ENCODE measurements around the gene LZTS2. TPM values are rescaled to one million over a fixed set of nuclear protein-coding genes. Genes with fewer than 3 reads are reported as not detected.

LZTS2 gene
- total RNA-seq, 1 experiment from 2014 or later: 93.0 TPM

DNA sequence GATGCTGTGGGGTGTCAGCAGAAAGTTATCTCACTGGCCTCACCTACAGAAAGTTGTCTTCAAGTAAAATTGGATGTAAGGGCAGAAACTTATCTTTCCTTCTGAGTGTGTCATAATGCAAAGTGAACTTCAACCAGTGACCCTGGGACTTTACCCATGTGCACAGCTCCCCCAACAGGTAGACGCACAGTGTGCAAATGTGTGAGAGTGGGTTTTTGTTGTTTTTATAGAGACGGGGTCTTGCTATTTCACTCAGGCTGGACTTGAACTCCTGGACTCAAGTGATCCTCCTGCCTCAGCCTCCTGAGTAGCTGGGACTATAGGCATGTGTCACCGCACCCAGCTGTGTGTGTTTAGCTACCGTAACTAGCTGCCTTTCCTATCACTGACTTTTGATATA, 55.8 kb downstream of the LZTS2 start:
- ChIA-PET CTCF (interaction anchor here (1.2 to 1.7 kb wide), 9 partner anchors 9 to 726 kb away, joined by 3 to 14 read pairs (median 10); no protein-coding TSS in a partner anchor), RAD21 (ENCODE audit: low non-redundant PET in 1 of 2, low total read pairs in 2 of 2, uncharacterized antibody in 2 of 2, unreplicated experiment in 2 of 2) (no interaction called here), POLR2A (interaction anchor here (1.0 kb wide), 1 partner anchor 12 kb away, joined by 7 read pairs; no protein-coding TSS in a partner anchor)
- intact Hi-C loops (cut with micrococcal nuclease): no loop called here
- BruUV-seq (replicated peaks): no TSS peak
- no peak for TF ChIP-seq YY1 (IDR thresholded peaks at IDR 0.05; ENCODE audit: extremely low read depth, insufficient replicate concordance, low read depth, low read length)
- TF ChIP-seq SRF (IDR thresholded peaks at IDR 0.05; ENCODE audit: low read depth): no peak
- TF ChIP-seq, protein P1, sequence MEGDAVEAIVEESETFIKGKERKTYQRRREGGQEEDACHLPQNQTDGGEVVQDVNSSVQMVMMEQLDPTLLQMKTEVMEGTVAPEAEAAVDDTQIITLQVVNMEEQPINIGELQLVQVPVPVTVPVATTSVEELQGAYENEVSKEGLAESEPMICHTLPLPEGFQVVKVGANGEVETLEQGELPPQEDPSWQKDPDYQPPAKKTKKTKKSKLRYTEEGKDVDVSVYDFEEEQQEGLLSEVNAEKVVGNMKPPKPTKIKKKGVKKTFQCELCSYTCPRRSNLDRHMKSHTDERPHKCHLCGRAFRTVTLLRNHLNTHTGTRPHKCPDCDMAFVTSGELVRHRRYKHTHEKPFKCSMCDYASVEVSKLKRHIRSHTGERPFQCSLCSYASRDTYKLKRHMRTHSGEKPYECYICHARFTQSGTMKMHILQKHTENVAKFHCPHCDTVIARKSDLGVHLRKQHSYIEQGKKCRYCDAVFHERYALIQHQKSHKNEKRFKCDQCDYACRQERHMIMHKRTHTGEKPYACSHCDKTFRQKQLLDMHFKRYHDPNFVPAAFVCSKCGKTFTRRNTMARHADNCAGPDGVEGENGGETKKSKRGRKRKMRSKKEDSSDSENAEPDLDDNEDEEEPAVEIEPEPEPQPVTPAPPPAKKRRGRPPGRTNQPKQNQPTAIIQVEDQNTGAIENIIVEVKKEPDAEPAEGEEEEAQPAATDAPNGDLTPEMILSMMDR (IDR thresholded peaks at IDR 0.05 in 2 of 3, conservative IDR thresholded peaks at IDR 0.05 in 1 of 3; ENCODE audit: borderline replicate concordance in 1 of 3, insufficient read depth in 1 of 3, low read depth in 2 of 3, low read length in 2 of 3): peak in 2 of 3 experiments; percentile 57 to 58; a peak in 4 of 6 replicates
- Histone ChIP-seq H3K27ac (ENCODE audit: low read depth, low read length) (no peak overlapping the region), H3K9me2 (ENCODE audit: insufficient read depth) (no peaks in the 10 kb centered on the region), H3K4me1 (ENCODE audit: control insufficient read depth in 1 of 2, insufficient read depth in 2 of 2, low read length in 2 of 2) (peaks cover 24 to 37% of the 10 kb centered on the region in 2 experiments), H2AFZ (ENCODE audit: low read depth, low read length, poor library complexity, severe bottlenecking) (no peak overlapping the region), H4K20me1 (ENCODE audit: insufficient read depth) (no peaks in the 10 kb centered on the region), H3K4me3 (replicated peaks in 1 of 2; ENCODE audit: low read depth in 1 of 2, low read length in 2 of 2) (no peak overlapping the region), H3K27me3 (ENCODE audit: insufficient read depth, low read length) (no peaks in the 10 kb centered on the region), H3K9ac (ENCODE audit: low read length) (no peak overlapping the region), H3K79me2 (ENCODE audit: insufficient read depth, low read length) (peaks cover 90% of the 10 kb centered on the region), H3K36me3 (ENCODE audit: control insufficient read depth in 1 of 2, insufficient read depth in 2 of 2, low read length in 2 of 2) (peaks cover 9 to 30% of the 10 kb centered on the region in 2 experiments; a peak in 3 of 4 replicates), H3K4me2 (ENCODE audit: low read length) (no peak overlapping the region), H3K9me3 (ENCODE audit: control insufficient read depth in 1 of 2, insufficient read depth in 1 of 2, low read depth in 1 of 2, low read length in 2 of 2) (no peaks in the 10 kb centered on the region)
- no peak for DNase-seq (ENCODE audit: low read depth, low spot score)
- ATAC-seq: no peak

DNA sequence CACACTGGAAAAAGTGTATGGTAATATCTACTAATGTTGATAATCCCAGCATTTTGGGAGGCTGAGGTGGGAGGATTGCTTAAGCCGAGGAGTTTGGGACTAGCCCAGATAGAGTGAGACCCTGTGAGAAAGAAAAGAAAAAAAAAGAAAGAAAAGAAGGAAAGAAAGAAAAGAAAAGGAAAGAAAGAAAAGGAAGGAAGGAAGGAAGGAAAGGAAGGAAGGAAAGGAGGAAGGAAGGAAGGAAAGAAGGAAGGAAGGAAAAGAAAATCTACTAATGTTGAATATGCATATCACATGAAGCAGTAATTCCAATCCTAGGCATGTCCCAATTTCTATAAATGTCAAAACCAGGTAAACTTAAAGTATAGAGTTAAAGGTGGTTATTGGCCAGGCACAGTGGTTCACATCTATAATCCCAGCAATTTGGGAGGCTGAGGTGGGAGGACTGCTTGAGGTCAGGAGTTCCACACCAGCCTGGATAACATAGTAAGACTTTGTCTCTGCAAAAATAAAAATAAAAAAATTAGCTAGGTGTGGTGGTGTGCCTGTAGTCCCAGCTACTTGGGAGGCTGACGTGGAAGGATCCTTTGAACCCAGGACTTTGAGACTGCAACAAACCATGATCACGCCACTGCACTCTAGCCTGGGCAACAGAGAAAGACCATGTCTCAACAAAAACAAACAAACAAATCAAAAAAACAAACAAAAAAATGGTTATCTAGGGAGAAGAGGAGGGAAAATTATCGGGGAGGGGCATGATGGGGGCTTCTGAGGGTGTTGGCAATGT, 57.0 kb downstream of the LZTS2 start:
- no peak overlapping the region for H2AFZ ChIP-seq (ENCODE audit: low read depth, low read length, poor library complexity, severe bottlenecking)
- no peak overlapping the region for H3K27ac ChIP-seq (ENCODE audit: low read depth, low read length)
- ATAC-seq (no peak), DNase-seq (ENCODE audit: low read depth, low spot score) (no peak)
- H3K4me2 ChIP-seq (ENCODE audit: low read length): no peak overlapping the region
- H3K9ac ChIP-seq (ENCODE audit: low read length): no peak overlapping the region
- ChIA-PET POLR2A (interaction anchor here (0.6 to 1.6 kb wide), 2 partner anchors 9 to 83 kb away, joined by 3 to 4 read pairs; no protein-coding TSS in a partner anchor), RAD21 (ENCODE audit: low non-redundant PET in 1 of 2, low total read pairs in 2 of 2, uncharacterized antibody in 2 of 2, unreplicated experiment in 2 of 2) (no interaction called here), CTCF (interaction anchor here (1.2 to 3.1 kb wide), 7 partner anchors 10 to 725 kb away, joined by 4 to 32 read pairs (median 10); no protein-coding TSS in a partner anchor)
- H3K9me3 ChIP-seq (ENCODE audit: control insufficient read depth in 1 of 2, insufficient read depth in 1 of 2, low read depth in 1 of 2, low read length in 2 of 2): no peaks in the 10 kb centered on the region
- peaks cover 22 to 36% of the 10 kb centered on the region in 2 experiments for H3K4me1 ChIP-seq (ENCODE audit: control insufficient read depth in 1 of 2, insufficient read depth in 2 of 2, low read length in 2 of 2)
- peaks cover 85% of the 10 kb centered on the region for H3K79me2 ChIP-seq (ENCODE audit: insufficient read depth, low read length)
- H3K4me3 ChIP-seq (replicated peaks in 1 of 2; ENCODE audit: low read depth in 1 of 2, low read length in 2 of 2): no peak overlapping the region
- intact Hi-C loops (cut with micrococcal nuclease): no loop called here
- H4K20me1 ChIP-seq (ENCODE audit: insufficient read depth): no peaks in the 10 kb centered on the region
- no TSS peak for BruUV-seq (replicated peaks)
- H3K36me3 ChIP-seq (ENCODE audit: control insufficient read depth in 1 of 2, insufficient read depth in 2 of 2, low read length in 2 of 2): peaks cover 9 to 30% of the 10 kb centered on the region in 2 experiments; a peak in 3 of 4 replicates
- H3K9me2 ChIP-seq (ENCODE audit: insufficient read depth): no peaks in the 10 kb centered on the region
- H3K27me3 ChIP-seq (ENCODE audit: insufficient read depth, low read length): no peaks in the 10 kb centered on the region
- TF ChIP-seq, protein P2, sequence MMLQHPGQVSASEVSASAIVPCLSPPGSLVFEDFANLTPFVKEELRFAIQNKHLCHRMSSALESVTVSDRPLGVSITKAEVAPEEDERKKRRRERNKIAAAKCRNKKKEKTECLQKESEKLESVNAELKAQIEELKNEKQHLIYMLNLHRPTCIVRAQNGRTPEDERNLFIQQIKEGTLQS (IDR thresholded peaks at IDR 0.05): no peak
- TF ChIP-seq, protein P3, sequence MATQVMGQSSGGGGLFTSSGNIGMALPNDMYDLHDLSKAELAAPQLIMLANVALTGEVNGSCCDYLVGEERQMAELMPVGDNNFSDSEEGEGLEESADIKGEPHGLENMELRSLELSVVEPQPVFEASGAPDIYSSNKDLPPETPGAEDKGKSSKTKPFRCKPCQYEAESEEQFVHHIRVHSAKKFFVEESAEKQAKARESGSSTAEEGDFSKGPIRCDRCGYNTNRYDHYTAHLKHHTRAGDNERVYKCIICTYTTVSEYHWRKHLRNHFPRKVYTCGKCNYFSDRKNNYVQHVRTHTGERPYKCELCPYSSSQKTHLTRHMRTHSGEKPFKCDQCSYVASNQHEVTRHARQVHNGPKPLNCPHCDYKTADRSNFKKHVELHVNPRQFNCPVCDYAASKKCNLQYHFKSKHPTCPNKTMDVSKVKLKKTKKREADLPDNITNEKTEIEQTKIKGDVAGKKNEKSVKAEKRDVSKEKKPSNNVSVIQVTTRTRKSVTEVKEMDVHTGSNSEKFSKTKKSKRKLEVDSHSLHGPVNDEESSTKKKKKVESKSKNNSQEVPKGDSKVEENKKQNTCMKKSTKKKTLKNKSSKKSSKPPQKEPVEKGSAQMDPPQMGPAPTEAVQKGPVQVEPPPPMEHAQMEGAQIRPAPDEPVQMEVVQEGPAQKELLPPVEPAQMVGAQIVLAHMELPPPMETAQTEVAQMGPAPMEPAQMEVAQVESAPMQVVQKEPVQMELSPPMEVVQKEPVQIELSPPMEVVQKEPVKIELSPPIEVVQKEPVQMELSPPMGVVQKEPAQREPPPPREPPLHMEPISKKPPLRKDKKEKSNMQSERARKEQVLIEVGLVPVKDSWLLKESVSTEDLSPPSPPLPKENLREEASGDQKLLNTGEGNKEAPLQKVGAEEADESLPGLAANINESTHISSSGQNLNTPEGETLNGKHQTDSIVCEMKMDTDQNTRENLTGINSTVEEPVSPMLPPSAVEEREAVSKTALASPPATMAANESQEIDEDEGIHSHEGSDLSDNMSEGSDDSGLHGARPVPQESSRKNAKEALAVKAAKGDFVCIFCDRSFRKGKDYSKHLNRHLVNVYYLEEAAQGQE (IDR thresholded peaks at IDR 0.05; ENCODE audit: low read depth): no peak
- TF ChIP-seq, protein P4, sequence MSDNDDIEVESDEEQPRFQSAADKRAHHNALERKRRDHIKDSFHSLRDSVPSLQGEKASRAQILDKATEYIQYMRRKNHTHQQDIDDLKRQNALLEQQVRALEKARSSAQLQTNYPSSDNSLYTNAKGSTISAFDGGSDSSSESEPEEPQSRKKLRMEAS (IDR thresholded peaks at IDR 0.05): no peak
- TF ChIP-seq, protein P5, sequence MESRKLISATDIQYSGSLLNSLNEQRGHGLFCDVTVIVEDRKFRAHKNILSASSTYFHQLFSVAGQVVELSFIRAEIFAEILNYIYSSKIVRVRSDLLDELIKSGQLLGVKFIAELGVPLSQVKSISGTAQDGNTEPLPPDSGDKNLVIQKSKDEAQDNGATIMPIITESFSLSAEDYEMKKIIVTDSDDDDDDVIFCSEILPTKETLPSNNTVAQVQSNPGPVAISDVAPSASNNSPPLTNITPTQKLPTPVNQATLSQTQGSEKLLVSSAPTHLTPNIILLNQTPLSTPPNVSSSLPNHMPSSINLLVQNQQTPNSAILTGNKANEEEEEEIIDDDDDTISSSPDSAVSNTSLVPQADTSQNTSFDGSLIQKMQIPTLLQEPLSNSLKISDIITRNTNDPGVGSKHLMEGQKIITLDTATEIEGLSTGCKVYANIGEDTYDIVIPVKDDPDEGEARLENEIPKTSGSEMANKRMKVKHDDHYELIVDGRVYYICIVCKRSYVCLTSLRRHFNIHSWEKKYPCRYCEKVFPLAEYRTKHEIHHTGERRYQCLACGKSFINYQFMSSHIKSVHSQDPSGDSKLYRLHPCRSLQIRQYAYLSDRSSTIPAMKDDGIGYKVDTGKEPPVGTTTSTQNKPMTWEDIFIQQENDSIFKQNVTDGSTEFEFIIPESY (IDR thresholded peaks at IDR 0.05; ENCODE audit: extremely low read depth, insufficient replicate concordance, low read length): no peak
- no peak for TF ChIP-seq POLR2A (IDR thresholded peaks at IDR 0.05; ENCODE audit: borderline replicate concordance, extremely low read depth, insufficient read depth, insufficient read length)
